HG03558 (cell line): ENCODE measurements around the gene PDF.

Source experiments
- ATAC-seq: cut with Tn5 transposase; IDR thresholded peaks from one replicate; pipeline ENCODE4 v1.9.1; 2021; ENCODE audit warnings: moderate number of reproducible peaks; ENCODE audit not compliant: unreplicated experiment; ENCODE audit errors: extremely low read depth

PDF gene

GRCh38 chr16:69286941-69287713, 43.3 kb downstream of the PDF start:
- no peak for ATAC-seq

DNA sequence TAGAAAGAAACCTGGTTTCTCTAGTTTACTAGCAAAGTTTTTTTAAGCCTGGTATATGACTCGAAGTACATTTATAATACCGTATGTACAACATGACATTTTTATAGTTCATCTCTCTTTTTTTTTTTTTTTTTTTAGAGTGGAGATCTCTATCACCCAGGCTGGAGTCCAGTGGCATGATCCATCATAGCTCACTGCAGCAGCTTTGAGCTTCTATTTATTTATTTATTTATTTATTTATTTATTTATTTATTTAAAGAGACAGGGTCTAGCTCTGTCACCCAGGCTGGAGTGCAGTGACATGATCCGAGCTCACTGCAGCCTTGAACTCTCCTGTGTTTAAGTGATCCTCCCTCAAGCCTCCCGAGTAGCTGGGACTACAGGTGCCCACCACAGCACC, 45.1 kb downstream of the PDF start:
- ATAC-seq = no peak

DNA sequence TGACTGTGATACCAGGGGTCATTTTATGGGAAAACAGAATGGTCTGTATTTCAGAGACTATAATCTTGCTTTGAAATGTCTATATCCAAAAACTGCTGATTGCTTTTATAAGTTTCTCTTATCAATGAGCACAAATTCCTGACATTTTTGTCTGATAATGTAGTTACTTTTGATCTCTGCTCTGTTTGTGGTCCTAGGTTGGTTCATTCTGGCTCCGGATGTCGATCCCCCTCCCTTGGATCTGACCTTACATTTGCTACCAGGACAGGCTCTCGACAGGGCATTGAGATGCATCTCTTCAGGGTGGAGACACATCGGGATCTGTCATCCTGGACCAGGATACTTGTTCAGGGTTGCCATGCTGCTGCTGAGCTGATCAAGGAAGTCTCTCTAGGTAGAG, 46.5 kb downstream of the PDF start:
- no peak for ATAC-seq

GRCh38 chr16:69277413-69277812, 53.0 kb downstream of the PDF start:
- no peak for ATAC-seq
